Stimulated activated CD8-positive, alpha-beta memory T cell treated with anti-CD3 and anti-CD28 coated beads, Interleukin-4, amount 100 ng/mL, for 1 hour (primary cell): ENCODE measurements around the gene CYREN.
"Not testable (repeated sequence)": the region's sequence is repeated elsewhere in the genome, so short reads cannot be mapped to it uniquely, and the experiment has no call there.

Experiments used
- DNase-seq, 2 donors: peaks; one replicate each; pipeline ENCODE4 v3.0.0-alpha.2; 2020; ENCODE audit warnings: low read depth in 2 of 2, low spot score in 1 of 2

CYREN gene

GRCh38 chr7:135160858-135161653 is 9.5 kb downstream of the CYREN start:
- no peak for DNase-seq

- no peak for DNase-seq
These were observed 10.2 kb downstream of the CYREN start for GRCh38 chr7:135160098-135160857.

GRCh38 chr7:135159359-135160085 is 11.0 kb downstream of the CYREN start:
- no peak for DNase-seq

GRCh38 chr7:135158874-135159273 is 11.6 kb downstream of the CYREN start:
- no peak for DNase-seq

GRCh38 chr7:135158141-135158655 is 12.3 kb downstream of the CYREN start:
- DNase-seq = no peak

- DNase-seq = no peak
These were observed 14.2 kb downstream of the CYREN start for GRCh38 chr7:135156290-135156689.

- no peak for DNase-seq
These were observed 15.8 kb downstream of the CYREN start for GRCh38 chr7:135154734-135155133.

- no peak for DNase-seq
These were observed 18.1 kb downstream of the CYREN start for GRCh38 chr7:135152442-135152841.

- no peak for DNase-seq
These were observed 19.0 kb downstream of the CYREN start for GRCh38 chr7:135151533-135151932.

GRCh38 chr7:135151132-135151531 is 19.4 kb downstream of the CYREN start:
- DNase-seq = no peak

GRCh38 chr7:135150072-135150782 is 20.3 kb downstream of the CYREN start:
- no peak for DNase-seq

GRCh38 chr7:135147899-135148721 is 22.4 kb downstream of the CYREN start, which contains the start of gene TMEM140:
TSS of gene TMEM140 (plus strand) at chr7:135148072. CDS start at chr7:135164442, 16,370 bp downstream.
- DNase-seq = no peak

- no peak for DNase-seq
These were observed 23.1 kb downstream of the CYREN start for GRCh38 chr7:135147341-135147898.

GRCh38 chr7:135143885-135144668 is 26.4 kb downstream of the CYREN start:
- DNase-seq = no peak

- DNase-seq = no peak
These were observed 40.9 kb downstream of the CYREN start for GRCh38 chr7:135129579-135129978.

- DNase-seq = no peak
These were observed 41.6 kb downstream of the CYREN start for GRCh38 chr7:135128931-135129330.

- not testable (repeated sequence) for DNase-seq
These were observed 45.9 kb downstream of the CYREN start for GRCh38 chr7:135124631-135125030.

- no peak for DNase-seq
These were observed 48.6 kb downstream of the CYREN start for GRCh38 chr7:135121868-135122267.

- DNase-seq = no peak
These were observed 53.4 kb downstream of the CYREN start for GRCh38 chr7:135117096-135117495.
